NCI-H187 treated with DMSO at 0.1 percent for 48 hours (cell line): ENCODE data around the gene SBF2.

ENCODE experiments used
- DNase-seq: peaks from one replicate; lab custom pipeline; 2025; lab: John Stamatoyannopoulos, UW

Gene SBF2

GRCh38 chr11:9808943-9809342 lies 485.1 kb downstream of the SBF2 start:
- no peak for DNase-seq

GRCh38 chr11:9806946-9807687 lies 486.9 kb downstream of the SBF2 start:
- DNase-seq: no peak

- no peak for DNase-seq
Measured at GRCh38 chr11:9804419-9804902, 489.6 kb downstream of the SBF2 start.

- DNase-seq: no peak
Measured at GRCh38 chr11:9803685-9804418, 490.2 kb downstream of the SBF2 start.

GRCh38 chr11:9802291-9802861 lies 491.6 kb downstream of the SBF2 start:
- no peak for DNase-seq

GRCh38 chr11:9799886-9800285 lies 494.1 kb downstream of the SBF2 start:
- DNase-seq: no peak

- no peak for DNase-seq
Measured at GRCh38 chr11:9797300-9797699, 496.7 kb downstream of the SBF2 start.

GRCh38 chr11:9796854-9797253 lies 497.2 kb downstream of the SBF2 start:
- DNase-seq: no peak

- DNase-seq: no peak
Measured at GRCh38 chr11:9796266-9796665, 497.8 kb downstream of the SBF2 start.

- no peak for DNase-seq
Measured at GRCh38 chr11:9790703-9791102, 503.3 kb downstream of the SBF2 start.

- DNase-seq: no peak
Measured at GRCh38 chr11:9789910-9790309, 504.1 kb downstream of the SBF2 start.

- DNase-seq: no peak
Measured at GRCh38 chr11:9787981-9788521, 506.0 kb downstream of the SBF2 start.

GRCh38 chr11:9787260-9787659 lies 506.8 kb downstream of the SBF2 start:
- no peak for DNase-seq

GRCh38 chr11:9784602-9785315 lies 509.3 kb downstream of the SBF2 start:
- no peak for DNase-seq

- DNase-seq: no peak
Measured at GRCh38 chr11:9783986-9784385, 510.0 kb downstream of the SBF2 start.

GRCh38 chr11:9780929-9781328 lies 513.1 kb downstream of the SBF2 start:
- DNase-seq: no peak

- DNase-seq: no peak
Measured at GRCh38 chr11:9777525-9777924, 516.5 kb downstream of the SBF2 start.

GRCh38 chr11:9777066-9777465 lies 517.0 kb downstream of the SBF2 start:
- no peak for DNase-seq

- no peak for DNase-seq
Measured at GRCh38 chr11:9776203-9776602, 517.8 kb downstream of the SBF2 start.

GRCh38 chr11:9775398-9775779 lies 518.6 kb downstream of the SBF2 start:
- no peak for DNase-seq

- no peak for DNase-seq
Measured at GRCh38 chr11:9774591-9775397, 519.2 kb downstream of the SBF2 start.
